ENCODE results near the gene ANGPT4.

- TF ChIP-seq CTCF (IDR thresholded peaks at IDR 0.05; ENCODE audit: low read depth, low read length): no peak
- no peak for TF ChIP-seq POLR2A (IDR thresholded peaks at IDR 0.05; ENCODE audit: extremely low read depth, insufficient read length)
- TF ChIP-seq MAX (IDR thresholded peaks at IDR 0.05; ENCODE audit: low read depth, low read length): no peak
Measured at GRCh38 chr20:859751-860231, 56.3 kb downstream of the ANGPT4 start.
